ENCODE data around the gene TMEM207.

The TMEM207 gene

GRCh38 chr3:190495354-190495753, 45.7 kb upstream of the TMEM207 start:
- TF ChIP-seq POLR2AphosphoS5 (IDR thresholded peaks at IDR 0.05; ENCODE audit: low read depth) (no peak), SPI1 (IDR thresholded peaks at IDR 0.05; ENCODE audit: borderline replicate concordance, low read depth) (no peak), GABPA (IDR thresholded peaks at IDR 0.05; ENCODE audit: low read depth) (no peak)
- DNase-seq (ENCODE audit: low read depth in 1 of 2, low spot score in 1 of 2): no peak
- Histone ChIP-seq H3K27me3 (ENCODE audit: insufficient read depth, poor library complexity, severe bottlenecking) (no peaks in the 10 kb centered on the region), H3K4me3 (replicated peaks; ENCODE audit: insufficient read depth, low read length) (no peak overlapping the region), H3K27ac (replicated peaks) (no peak overlapping the region)

DNA sequence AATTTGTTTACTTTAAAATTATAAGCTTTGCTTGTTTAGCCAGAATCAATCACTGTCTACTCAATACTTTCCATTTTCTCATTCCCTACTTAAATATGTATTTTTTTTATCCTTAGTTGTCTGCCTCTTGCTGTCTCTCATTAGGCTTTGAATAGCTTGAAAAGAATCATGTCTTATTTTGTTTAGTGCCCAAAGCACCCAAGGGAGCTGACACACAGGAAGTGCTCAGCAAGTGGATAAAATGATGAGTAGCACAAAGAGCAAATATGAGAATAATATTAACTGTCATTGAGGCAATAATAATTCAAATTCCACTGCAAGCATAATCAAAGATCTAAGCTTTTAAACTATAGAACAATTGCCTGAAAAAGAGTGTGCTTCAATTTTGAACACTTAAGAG, 45.2 kb upstream of the TMEM207 start:
- H3K27ac ChIP-seq (replicated peaks): no peak overlapping the region
- no peak for TF ChIP-seq SPI1 (IDR thresholded peaks at IDR 0.05; ENCODE audit: borderline replicate concordance, low read depth)
- TF ChIP-seq POLR2AphosphoS5 (IDR thresholded peaks at IDR 0.05; ENCODE audit: low read depth): no peak
- no peak for TF ChIP-seq GABPA (IDR thresholded peaks at IDR 0.05; ENCODE audit: low read depth)
- TF ChIP-seq CTCF (IDR thresholded peaks at IDR 0.05; ENCODE audit: insufficient read depth, low read length): no peak
- no peak for TF ChIP-seq REST (IDR thresholded peaks at IDR 0.05; ENCODE audit: insufficient replicate concordance, low read depth)
- no peak overlapping the region for H3K4me3 ChIP-seq (replicated peaks; ENCODE audit: insufficient read depth, low read length)
- no peaks in the 10 kb centered on the region for H3K27me3 ChIP-seq (ENCODE audit: insufficient read depth, poor library complexity, severe bottlenecking)
- DNase-seq (ENCODE audit: low read depth in 1 of 2, low spot score in 1 of 2): no peak

GRCh38 chr3:190492966-190493365, 43.3 kb upstream of the TMEM207 start:
- Histone ChIP-seq H3K27me3 (ENCODE audit: insufficient read depth, poor library complexity, severe bottlenecking) (no peaks in the 10 kb centered on the region), H3K27ac (replicated peaks) (no peak overlapping the region), H3K4me3 (replicated peaks; ENCODE audit: insufficient read depth, low read length) (no peak overlapping the region)
- DNase-seq (ENCODE audit: low read depth in 1 of 2, low spot score in 1 of 2): no peak
- TF ChIP-seq CTCF (IDR thresholded peaks at IDR 0.05; ENCODE audit: insufficient read depth, low read length): no peak
- TF ChIP-seq GABPA (IDR thresholded peaks at IDR 0.05; ENCODE audit: low read depth): no peak
- no peak for TF ChIP-seq REST (IDR thresholded peaks at IDR 0.05; ENCODE audit: insufficient replicate concordance, low read depth)
- no peak for TF ChIP-seq SPI1 (IDR thresholded peaks at IDR 0.05; ENCODE audit: borderline replicate concordance, low read depth)
- no peak for TF ChIP-seq POLR2AphosphoS5 (IDR thresholded peaks at IDR 0.05; ENCODE audit: low read depth)

DNA sequence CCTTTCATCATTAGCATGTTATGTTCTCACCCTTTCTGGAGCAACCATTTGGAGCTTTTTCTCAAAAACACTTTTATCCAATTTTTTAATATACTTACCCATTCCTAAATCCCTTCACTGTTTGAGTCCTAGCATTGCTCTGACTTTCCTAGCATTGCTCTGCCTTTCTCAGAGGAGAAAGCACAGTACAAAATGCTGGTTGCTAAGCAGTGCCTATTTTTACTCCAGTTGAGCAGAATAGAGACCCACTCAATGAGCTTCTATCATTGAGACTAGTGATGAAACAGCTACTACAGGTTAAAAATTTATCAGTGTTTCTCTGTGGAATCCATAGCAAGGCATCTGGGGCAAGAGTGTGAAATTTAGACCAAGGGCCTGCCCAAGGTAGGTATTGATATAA, 42.4 kb upstream of the TMEM207 start:
- no peak overlapping the region for H3K27ac ChIP-seq (replicated peaks)

More for the DNA sequence above, 42.4 kb upstream of the TMEM207 start:
- DNase-seq (ENCODE audit: low read depth in 1 of 2, low spot score in 1 of 2): no peak
- Histone ChIP-seq H3K4me3 (replicated peaks; ENCODE audit: insufficient read depth, low read length) (no peak overlapping the region), H3K27me3 (ENCODE audit: insufficient read depth, poor library complexity, severe bottlenecking) (no peaks in the 10 kb centered on the region)
- TF ChIP-seq SPI1 (IDR thresholded peaks at IDR 0.05; ENCODE audit: borderline replicate concordance, low read depth): no peak
- no peak for TF ChIP-seq REST (IDR thresholded peaks at IDR 0.05; ENCODE audit: insufficient replicate concordance, low read depth)
- TF ChIP-seq GABPA (IDR thresholded peaks at IDR 0.05; ENCODE audit: low read depth): no peak
- no peak for TF ChIP-seq POLR2AphosphoS5 (IDR thresholded peaks at IDR 0.05; ENCODE audit: low read depth)
- TF ChIP-seq CTCF (IDR thresholded peaks at IDR 0.05; ENCODE audit: insufficient read depth, low read length): no peak
